Vagina (tissue), 2 donors: Measurements from ENCODE around the gene CENPX.

ENCODE experiments used
- CTCF ChIP-seq, 3 experiments: fragments of 450-650 bp in 2 of 3; fragments of 200-600 bp in 1 of 3; sonication (generic) in 1 of 3; IDR thresholded peaks; one replicate each; pipeline ENCODE4 v1.5.1; 2017 to 2019; ENCODE audit warnings: antibody characterized with exemption in 3 of 3, mild to moderate bottlenecking in 2 of 3, moderate library complexity in 2 of 3
- POLR2A ChIP-seq, 2 donors: fragments of 450-650 bp; IDR thresholded peaks; one replicate each; pipeline ENCODE4 v1.6.1; 2017; ENCODE audit warnings: antibody characterized with exemption in 2 of 2, mild to moderate bottlenecking in 2 of 2, moderate library complexity in 2 of 2
- POLR2AphosphoS5 ChIP-seq, 2 donors: sonication (generic); formaldehyde crosslinking; IDR thresholded peaks; one replicate each; pipeline ENCODE4 v1.9.0; 2017; ENCODE audit warnings: antibody characterized with exemption in 2 of 2, mild to moderate bottlenecking in 2 of 2, low read depth in 1 of 2; ENCODE audit not compliant: insufficient read depth in 1 of 2

GRCh38 chr17:82029990-82030469 is 7.4 kb upstream of the CENPX start:
- TF ChIP-seq POLR2A (IDR thresholded peaks at IDR 0.05) (no peak), CTCF (IDR thresholded peaks at IDR 0.05) (no peak), POLR2AphosphoS5 (IDR thresholded peaks at IDR 0.05; ENCODE audit: insufficient read depth in 1 of 2, low read depth in 1 of 2) (no peak)
